OCI-LY7 (cell line): Measurements from ENCODE around the gene HDAC4. TPM values are rescaled to one million over a fixed set of nuclear protein-coding genes. Genes with fewer than 3 reads are reported as not detected.

Experiments used
- BruUV-seq: library from RNA; stranded (reverse); fragments of 400-500 nt; replicated peaks from 2 replicates; lab custom pipeline; 2021; lab: Mats Ljungman, UMichigan
- CTCF ChIA-PET: fragments of 300-600 bp; sonication (Branson Sonifier 250); formaldehyde crosslinking; loops from one replicate; lab custom pipeline; 2022; ENCODE audit warnings: antibody characterized with exemption; ENCODE audit not compliant: unreplicated experiment; lab: Charles Lee
- POLR2A ChIA-PET: fragments of 300-600 bp; sonication (Branson Sonifier 250); formaldehyde crosslinking; loops from one replicate; lab custom pipeline; 2022; ENCODE audit warnings: antibody characterized with exemption; lab: Charles Lee
- DNase-seq: peaks from one replicate; pipeline ENCODE4 v3.0.0-alpha.2; 2015; ENCODE audit warnings: low spot score
- H2AFZ ChIP-seq: fragments of 200-600 bp; sonication (generic), shearing (Covaris generic); 2 replicates; pipeline ENCODE4 v1.6.1; 2014; ENCODE audit warnings: mild to moderate bottlenecking, antibody characterized with exemption, low read length, moderate library complexity
- H3K27ac ChIP-seq: fragments of 200-600 bp; sonication (generic); 2 replicates; pipeline ENCODE4 v1.5.1; 2014; ENCODE audit warnings: mixed run types, low read depth, mild to moderate bottlenecking, moderate library complexity, low read length, inconsistent platforms; ENCODE audit not compliant: poor library complexity, severe bottlenecking
- H3K36me3 ChIP-seq: fragments of 200-600 bp; sonication (generic); 2 replicates; pipeline ENCODE4 v1.6.1; 2014; ENCODE audit warnings: mild to moderate bottlenecking, antibody characterized with exemption, low read length, moderate library complexity, mixed read lengths; ENCODE audit not compliant: insufficient read depth
- H3K4me1 ChIP-seq: fragments of 200-600 bp; sonication (generic); 2 replicates; pipeline ENCODE4 v1.5.1; 2014; ENCODE audit warnings: mild to moderate bottlenecking, low read length; ENCODE audit not compliant: insufficient read depth, poor library complexity, severe bottlenecking
- H3K4me2 ChIP-seq: fragments of 200-600 bp; sonication (generic); 2 replicates; pipeline ENCODE4 v1.6.1; 2014; ENCODE audit warnings: mild to moderate bottlenecking, low read length
- H3K4me3 ChIP-seq: fragments of 200-600 bp; sonication (generic); 2 replicates; pipeline ENCODE4 v1.5.1; 2014; ENCODE audit warnings: mild to moderate bottlenecking, low read depth, low read length; ENCODE audit not compliant: poor library complexity, severe bottlenecking
- H3K79me2 ChIP-seq: fragments of 200-600 bp; sonication (generic); 2 replicates; pipeline ENCODE4 v1.6.1; 2016; ENCODE audit warnings: low read depth, mild to moderate bottlenecking, low read length, moderate library complexity, mixed read lengths; ENCODE audit not compliant: insufficient read depth
- H3K9me2 ChIP-seq: fragments of 200-600 bp; sonication (generic); 2 replicates; pipeline ENCODE4 v1.6.1; 2016; ENCODE audit warnings: mild to moderate bottlenecking, low read length, mixed read lengths; ENCODE audit not compliant: insufficient read depth
- H3K9me3 ChIP-seq: fragments of 200-600 bp; sonication (generic); 2 replicates; pipeline ENCODE4 v1.6.1; 2014; ENCODE audit warnings: mild to moderate bottlenecking, mixed run types, low read length, mixed read lengths
- H4K20me1 ChIP-seq: fragments of 200-600 bp; sonication (generic); 2 replicates; pipeline ENCODE4 v1.6.1; 2014; ENCODE audit warnings: mild to moderate bottlenecking, antibody characterized with exemption, low read length, moderate library complexity, mixed read lengths; ENCODE audit not compliant: insufficient read depth
- CTCF ChIP-seq: fragments of 200-600 bp; sonication (generic); conservative IDR thresholded peaks from 2 replicates; pipeline ENCODE4 v1.5.1; 2014; ENCODE audit warnings: mild to moderate bottlenecking, antibody characterized with exemption, low read length, moderate library complexity, mixed read lengths
- EZH2phosphoT487 ChIP-seq: fragments of 200-600 bp; sonication (generic); IDR thresholded peaks from 2 replicates; pipeline ENCODE4 v1.6.1; 2018; ENCODE audit warnings: low read depth, borderline replicate concordance, mild to moderate bottlenecking, mixed run types, antibody characterized with exemption, low read length, moderate library complexity, mixed read lengths
- intact Hi-C: fragments of 100-400 bp; cut with micrococcal nuclease; formaldehyde crosslinking; loops from one replicate; pipeline ENCODE4 v1.10.0; 2022; ENCODE audit not compliant: unreplicated experiment
- total RNA-seq, 2 experiments: library from RNA; depleted of rRNA in 1 of 2; stranded (reverse); fragments of >200 nt in 1 of 2; shearing (Covaris generic) in 1 of 2; gene quantifications; 2 replicates each; pipeline ENCODE4 v1.2.3, GENCODE V29; 2014 to 2022

Gene HDAC4
- total RNA-seq, 2 experiments from 2014 or later = 10.2 to 20.6 TPM

GRCh38 chr2:239129147-239129920, 271.5 kb downstream of the HDAC4 start:
- CTCF ChIA-PET = no interaction called here

GRCh38 chr2:239128706-239129105, 272.1 kb downstream of the HDAC4 start:
- BruUV-seq = no TSS peak
- H3K4me3 ChIP-seq = no peak overlapping the region
- no peaks in the 10 kb centered on the region for H3K4me1 ChIP-seq
- H3K36me3 ChIP-seq = peaks cover 6% of the 10 kb centered on the region; the same call in 1 of the 2 replicates
- 0 out of 2 replicates have a peak, but pooled peaks cover 5% of the 10 kb centered on the region for H3K9me3 ChIP-seq
- H4K20me1 ChIP-seq = no peaks in the 10 kb centered on the region; the same call in 1 of the 2 replicates
- ChIA-PET CTCF (no interaction called here), POLR2A (no interaction called here)
- H3K79me2 ChIP-seq = no peaks in the 10 kb centered on the region
- DNase-seq = no peak
- TF ChIP-seq CTCF = no peak
- TF ChIP-seq EZH2phosphoT487 = no peak
- H2AFZ ChIP-seq = no peak overlapping the region
- intact Hi-C loops = no loop called here
- no peak overlapping the region for H3K27ac ChIP-seq
- no peaks in the 10 kb centered on the region for H3K9me2 ChIP-seq
- H3K4me2 ChIP-seq = no peak overlapping the region

More at GRCh38 chr2:239129147-239129920, 271.5 kb downstream of the HDAC4 start:
- TF ChIP-seq EZH2phosphoT487 (no peak), CTCF (no peak)
- H3K9me2 ChIP-seq = no peaks in the 10 kb centered on the region
- H3K36me3 ChIP-seq = peaks cover 6% of the 10 kb centered on the region; the same call in 1 of the 2 replicates
- no TSS peak for BruUV-seq
- H2AFZ ChIP-seq = no peak overlapping the region
- 0 out of 2 replicates have a peak, but pooled peaks cover 5% of the 10 kb centered on the region for H3K9me3 ChIP-seq
- no peaks in the 10 kb centered on the region for H3K4me1 ChIP-seq
- no peak overlapping the region for H3K4me3 ChIP-seq
- POLR2A ChIA-PET = no interaction called here
- no peak for DNase-seq
- H4K20me1 ChIP-seq = no peaks in the 10 kb centered on the region; the same call in 1 of the 2 replicates
- intact Hi-C loops = no loop called here
- no peaks in the 10 kb centered on the region for H3K79me2 ChIP-seq
- H3K27ac ChIP-seq = no peak overlapping the region
- H3K4me2 ChIP-seq = no peak overlapping the region

- DNase-seq = no peak
- Histone ChIP-seq H3K4me2 (no peak overlapping the region), H2AFZ (no peak overlapping the region), H3K79me2 (no peaks in the 10 kb centered on the region), H3K36me3 (peaks cover 6% of the 10 kb centered on the region; the same call in 1 of the 2 replicates), H4K20me1 (no peaks in the 10 kb centered on the region; the same call in 1 of the 2 replicates), H3K9me3 (0 out of 2 replicates have a peak, but pooled peaks cover 5% of the 10 kb centered on the region), H3K9me2 (no peaks in the 10 kb centered on the region), H3K4me1 (no peaks in the 10 kb centered on the region), H3K27ac (no peak overlapping the region), H3K4me3 (no peak overlapping the region)
- CTCF ChIA-PET = no interaction called here
- intact Hi-C loops = no loop called here
- POLR2A ChIA-PET = no interaction called here
- no TSS peak for BruUV-seq
- no peak for TF ChIP-seq CTCF
- TF ChIP-seq EZH2phosphoT487 = no peak
Observed at GRCh38 chr2:239127513-239127912, 273.3 kb downstream of the HDAC4 start.
